RPMI8226 (cell line): ENCODE measurements around the gene CALR3.
"Not testable (repeated sequence)": the region's sequence is repeated elsewhere in the genome, so short reads cannot be mapped to it uniquely, and the experiment has no call there.

Experiments
- DNase-seq: peaks from one replicate; pipeline ENCODE4 v3.0.0-alpha.2; 2015

The CALR3 gene

DNA sequence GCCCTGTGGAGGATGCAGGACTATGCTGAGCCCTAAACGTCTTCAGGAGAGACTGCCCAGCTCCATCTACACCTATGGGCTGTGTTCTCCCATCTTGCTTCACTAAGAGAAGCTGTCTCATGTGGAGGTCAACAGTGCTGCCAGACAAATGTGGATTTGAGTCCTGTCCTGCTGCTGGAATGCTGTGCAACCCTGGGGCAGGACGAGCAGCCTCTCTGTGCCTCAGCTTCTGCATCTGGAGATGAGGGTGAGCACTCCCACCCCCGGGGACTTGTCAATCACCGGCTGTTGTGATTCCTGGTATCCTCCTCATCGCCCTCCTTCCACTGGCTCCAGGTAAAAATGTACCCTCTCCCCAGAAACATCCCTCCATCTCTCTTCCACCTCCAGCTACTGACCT, 40.5 kb downstream of the CALR3 start:
- no peak for DNase-seq

GRCh38 chr19:16454351-16454918, 41.5 kb downstream of the CALR3 start:
- no peak for DNase-seq

DNA sequence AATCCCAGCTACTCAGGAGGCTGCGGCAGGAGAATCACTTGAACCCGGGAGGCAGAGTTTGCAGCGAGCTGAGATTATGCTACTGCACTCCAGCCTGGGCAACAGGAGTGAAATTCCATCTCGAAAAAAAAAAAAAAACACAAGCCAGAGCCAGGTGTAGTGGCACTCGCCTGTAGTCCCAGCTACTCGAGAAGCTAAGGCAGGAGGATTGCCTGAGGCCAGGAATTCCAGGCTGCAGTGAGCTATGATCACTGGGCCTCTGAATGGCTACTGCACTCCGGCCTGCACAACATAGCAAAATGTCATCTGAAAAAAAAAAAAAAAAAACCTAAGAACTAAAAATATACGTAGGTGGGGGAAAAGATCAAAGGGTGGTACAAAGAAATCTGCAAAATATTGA, 43.6 kb downstream of the CALR3 start:
- no peak for DNase-seq

DNA sequence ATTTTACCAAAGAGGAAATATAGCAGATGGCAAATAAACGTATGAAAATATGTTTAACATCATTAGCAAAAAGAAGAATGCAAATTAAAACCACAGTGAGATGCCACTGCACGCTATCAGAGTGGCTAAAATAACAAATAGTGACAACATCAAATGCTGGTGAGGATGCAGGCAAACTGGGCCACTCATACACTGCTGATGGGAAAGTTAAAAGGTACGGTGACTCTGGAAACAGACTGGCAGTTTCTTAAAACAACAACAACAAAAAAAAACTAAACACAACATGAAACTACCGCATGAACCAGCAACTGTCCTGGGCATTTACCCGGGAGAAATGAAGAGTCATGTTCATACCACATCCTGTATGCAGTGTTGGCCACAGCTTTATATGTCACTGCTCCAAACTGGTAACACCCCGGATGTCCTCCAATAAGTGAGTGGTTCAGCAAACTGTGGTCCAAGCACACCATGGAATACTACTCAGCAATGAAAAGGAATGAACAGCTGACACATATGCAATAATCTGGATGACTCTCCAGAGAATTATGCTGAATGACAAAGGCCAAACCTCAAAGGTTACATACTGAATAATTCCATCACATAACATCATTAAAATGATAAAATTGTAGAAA, 46.5 kb downstream of the CALR3 start:
- DNase-seq: no peak

GRCh38 chr19:16448872-16449271, 47.1 kb downstream of the CALR3 start:
- DNase-seq: not testable (repeated sequence)

DNA sequence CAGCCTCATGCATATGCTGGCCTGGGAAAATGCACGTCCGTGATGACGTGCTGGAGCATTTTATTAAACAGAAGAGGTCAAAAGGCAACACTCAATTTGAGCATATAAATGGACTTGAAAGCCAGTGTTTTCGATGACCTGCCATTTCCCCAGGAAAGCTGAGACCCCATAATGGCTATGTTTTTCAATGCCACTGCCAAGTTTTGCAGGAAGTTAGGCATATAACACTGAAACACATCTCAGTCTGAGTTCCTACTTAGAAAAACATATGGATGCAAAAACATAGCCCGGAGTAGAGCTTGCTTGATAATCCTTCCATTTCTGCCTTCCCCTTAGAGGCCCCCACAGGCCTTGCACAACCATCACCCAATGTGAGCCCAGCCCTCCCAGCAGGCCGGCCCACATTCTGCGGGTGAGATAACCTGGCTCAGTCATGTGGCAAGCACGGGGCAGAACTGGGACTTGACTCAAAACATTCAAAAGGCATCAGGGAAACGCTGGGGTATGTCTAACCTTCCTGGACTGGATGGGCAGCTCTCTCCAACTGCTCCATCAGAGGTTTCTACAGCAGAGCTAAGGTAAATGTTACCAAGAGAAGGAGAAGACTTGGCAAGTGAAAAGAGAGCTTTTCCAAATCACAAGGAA, 49.1 kb downstream of the CALR3 start:
- DNase-seq: no peak

DNA sequence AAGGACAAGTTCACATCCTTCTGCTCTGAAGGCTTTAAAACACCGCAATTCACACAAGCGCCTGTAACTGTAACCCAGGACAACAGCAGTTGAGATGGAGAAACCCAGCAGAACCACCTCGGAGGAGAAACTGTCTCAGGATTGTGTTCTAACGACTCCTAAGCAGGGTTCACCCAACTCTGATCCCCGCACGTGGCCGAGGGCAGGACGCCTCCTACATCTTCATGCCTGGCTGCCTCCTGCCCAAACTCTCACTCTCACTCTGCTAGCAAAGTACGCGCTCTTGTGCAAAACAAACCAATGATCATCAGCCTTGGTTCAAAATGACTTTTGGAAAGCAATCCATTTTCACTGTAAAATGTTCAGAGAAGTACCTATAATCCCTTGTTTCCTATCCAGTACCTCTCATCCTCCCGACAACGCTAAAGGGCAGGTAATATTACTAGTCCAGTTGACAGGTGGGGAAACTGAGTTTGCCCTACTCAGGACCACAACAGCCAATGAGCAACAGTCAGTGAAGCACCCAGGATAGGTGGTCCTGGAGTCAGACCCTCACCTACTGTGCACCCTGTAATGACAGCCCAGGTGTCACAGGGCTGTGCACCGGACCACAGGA, 49.8 kb downstream of the CALR3 start:
- no peak for DNase-seq

DNA sequence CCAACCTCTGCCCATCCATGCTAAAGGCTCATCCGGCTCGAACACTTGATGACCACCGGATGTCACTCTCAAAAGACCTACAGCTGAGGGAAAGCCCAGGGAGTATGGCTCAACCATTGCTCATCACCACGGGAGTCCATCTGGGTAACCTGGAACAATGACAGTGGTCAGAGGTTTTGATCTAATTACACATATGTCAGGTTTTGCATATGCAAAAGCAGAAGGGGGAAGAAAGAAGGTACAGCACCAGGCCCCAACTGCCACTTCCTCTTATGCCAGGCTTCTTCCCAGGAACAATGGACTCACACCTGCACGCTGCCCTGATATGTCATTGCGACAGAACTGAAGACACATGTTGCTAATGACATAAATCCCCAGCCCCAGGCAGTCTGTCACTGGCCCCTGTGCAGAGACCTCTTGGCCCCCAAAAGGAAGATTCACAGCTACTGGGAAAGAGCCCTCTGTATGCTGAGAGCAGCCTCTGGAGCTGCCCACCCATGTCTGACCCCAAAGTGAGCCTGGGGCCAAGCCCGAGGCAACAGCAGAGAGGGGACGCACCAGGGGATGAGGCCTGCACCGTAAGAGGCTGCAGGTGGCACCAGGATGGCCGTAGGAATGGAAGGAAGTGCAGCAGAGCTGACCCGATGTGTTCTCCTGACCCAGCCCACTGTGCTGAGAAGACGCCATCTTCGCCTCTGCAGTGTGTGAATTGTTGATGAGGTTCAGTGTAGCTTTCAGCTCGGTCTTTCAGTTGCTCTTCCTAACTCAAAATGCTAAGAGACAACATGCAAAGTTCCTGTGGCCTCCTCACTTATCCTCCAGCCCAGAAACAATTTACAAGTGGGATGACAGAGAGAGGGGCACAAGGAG, 50.5 kb downstream of the CALR3 start:
- peak; percentile 51 for DNase-seq

- no peak for DNase-seq
These were observed 51.7 kb downstream of the CALR3 start for GRCh38 chr19:16444269-16444600.

- DNase-seq: no peak
These were observed 53.3 kb downstream of the CALR3 start for GRCh38 chr19:16442386-16443276.

- DNase-seq: no peak
These were observed 54.3 kb downstream of the CALR3 start for GRCh38 chr19:16441661-16442162.

DNA sequence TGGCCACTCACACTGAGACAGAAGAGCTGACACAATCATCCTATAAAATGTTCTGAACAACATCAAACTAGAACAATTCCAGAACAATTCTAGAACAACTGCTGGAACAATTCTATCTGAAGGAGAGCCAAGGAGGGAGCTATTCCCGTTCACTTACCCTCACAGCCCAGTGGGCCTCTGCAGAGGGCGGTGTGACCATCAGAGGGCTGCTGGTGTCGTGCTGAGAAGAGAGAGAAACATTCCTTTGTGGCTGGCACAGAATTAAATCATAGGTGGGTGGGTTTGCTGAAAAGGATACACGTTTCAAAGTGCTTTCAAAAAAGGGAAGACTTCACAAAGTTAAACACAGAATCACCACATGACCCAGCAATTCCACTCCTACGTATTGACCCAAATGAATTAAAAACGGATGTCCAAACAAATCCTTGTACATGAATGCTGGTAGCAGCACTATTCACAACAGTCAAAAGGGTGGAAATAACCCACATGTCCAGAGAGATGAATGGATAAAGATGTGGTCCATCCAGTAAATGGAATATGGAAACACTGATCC, 59.1 kb downstream of the CALR3 start:
- DNase-seq: no peak

- peak; percentile 13 for DNase-seq
These were observed 59.8 kb downstream of the CALR3 start for GRCh38 chr19:16435999-16436650.

DNA sequence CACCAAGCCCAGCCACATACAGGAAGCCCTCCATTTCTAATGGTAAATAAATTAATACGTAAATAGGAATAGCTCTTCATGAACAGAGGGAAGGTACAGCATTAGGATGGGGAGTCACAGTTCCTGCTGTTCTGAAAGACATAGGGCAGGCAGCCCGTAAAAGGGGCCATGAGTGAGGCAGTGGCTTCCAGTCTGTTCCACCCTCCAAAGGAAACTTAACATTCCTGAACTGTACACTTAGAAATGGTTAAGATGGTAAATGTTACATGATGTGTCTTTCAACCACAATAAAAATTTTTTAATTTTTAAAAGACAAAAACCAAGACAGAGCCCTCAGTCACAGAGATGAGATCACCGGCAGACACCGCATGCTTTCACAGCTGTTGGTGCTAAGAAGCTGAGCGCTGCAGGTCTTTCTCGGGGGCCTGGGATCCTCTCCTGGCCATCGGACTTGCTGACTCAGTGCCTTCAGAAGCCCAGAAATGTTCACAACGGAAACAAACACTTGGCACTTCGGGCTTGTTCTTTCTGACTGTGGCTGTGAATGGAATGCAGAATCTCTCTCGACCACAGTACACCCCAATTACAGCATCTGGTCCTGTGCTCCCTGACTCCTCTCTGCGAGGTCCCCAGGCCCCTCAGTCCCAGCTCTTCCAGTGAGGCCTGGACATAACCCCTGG, 60.6 kb downstream of the CALR3 start:
- peak; percentile 82 for DNase-seq

DNA sequence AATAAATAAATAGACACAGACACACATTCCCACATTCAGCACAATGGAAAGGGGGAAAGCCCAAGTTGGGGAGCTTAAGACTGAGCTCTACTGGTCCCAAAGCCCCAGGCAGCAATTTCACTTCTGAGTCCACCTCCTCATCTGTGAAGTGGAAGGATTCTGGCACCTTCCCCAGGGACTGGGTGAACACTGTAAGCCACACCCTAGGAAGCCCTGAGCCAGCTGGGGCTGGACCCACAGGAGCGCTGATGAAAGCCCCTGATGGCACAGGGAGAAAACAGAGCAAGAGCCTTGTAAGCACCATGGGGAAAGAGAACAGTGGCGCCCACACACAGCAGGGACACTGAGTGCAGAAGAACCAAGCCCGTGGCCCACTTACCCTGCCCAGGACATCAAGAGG, 62.0 kb downstream of the CALR3 start:
- DNase-seq: no peak

DNA sequence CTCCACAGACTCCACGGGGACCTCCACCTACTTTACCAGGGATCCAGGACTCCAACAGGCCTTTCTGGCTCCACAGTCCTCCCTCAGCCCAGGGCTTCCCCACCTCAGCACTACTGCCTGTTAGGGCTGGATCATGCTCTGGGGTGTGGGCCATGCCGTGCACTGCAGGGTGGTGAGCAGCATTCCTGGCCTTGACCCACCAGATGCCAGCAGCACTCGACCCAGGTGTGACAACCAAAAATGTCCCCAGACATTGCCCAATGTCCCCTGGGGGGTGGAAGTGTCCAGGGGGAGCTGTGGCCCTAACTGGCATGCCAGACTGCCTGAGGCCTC, 66.2 kb downstream of the CALR3 start:
- DNase-seq: no peak

- no peak for DNase-seq
These were observed 66.8 kb downstream of the CALR3 start for GRCh38 chr19:16429066-16429758.
